IMR-90 (cell line): Measurements from ENCODE around the gene C1QTNF7. TPM values are rescaled to one million over a fixed set of nuclear protein-coding genes. Genes with fewer than 3 reads are reported as not detected.
A peak's percentile ranks its signal among the peaks of the same experiment; 100 is the strongest.

Experiments used
- ATAC-seq: fragments of 200-7000 bp; cut with Tn5 transposase; 2 replicates; pipeline ENCODE4 v1.9.1; 2020; ENCODE audit warnings: low read depth, mild to moderate bottlenecking, moderate library complexity
- BruUV-seq: library from RNA; stranded (reverse); fragments of 400-500 nt; replicated peaks from 2 replicates; lab custom pipeline; 2021; lab: Mats Ljungman, UMichigan
- CTCF ChIA-PET: fragments of 300-600 bp; formaldehyde crosslinking; extraction: SDS; loops from one replicate; lab custom pipeline; 2021; ENCODE audit warnings: antibody characterized with exemption; lab: Yijun Ruan, JAX
- POLR2A ChIA-PET: fragments of 300-600 bp; sonication (Branson Sonifier 250); formaldehyde crosslinking; loops from one replicate; lab custom pipeline; 2022; ENCODE audit warnings: antibody characterized with exemption; ENCODE audit not compliant: unreplicated experiment; lab: Charles Lee
- DNase-seq: peaks from one replicate; pipeline ENCODE4 v3.0.0; 2013
- H2AFZ ChIP-seq: replicated peaks from 2 replicates; pipeline ENCODE3; 2013; ENCODE audit warnings: low read length, mild to moderate bottlenecking; ENCODE audit not compliant: poor library complexity
- H2AK5ac ChIP-seq: 2 replicates; pipeline ENCODE4 v1.6.1; 2013; ENCODE audit warnings: low read depth, low read length, inconsistent platforms
- H2AK9ac ChIP-seq: replicated peaks from 2 replicates; pipeline ENCODE3; 2013; ENCODE audit warnings: mild to moderate bottlenecking, low read depth, low read length, moderate library complexity; ENCODE audit not compliant: poor library complexity
- H2BK120ac ChIP-seq: 2 replicates; pipeline ENCODE4 v1.6.1; 2013; ENCODE audit warnings: low read depth, low read length, inconsistent platforms
- H2BK15ac ChIP-seq: 3 replicates; pipeline ENCODE4 v1.6.1; 2013; ENCODE audit warnings: low read depth, low read length, inconsistent platforms
- H2BK20ac ChIP-seq: 2 replicates; pipeline ENCODE4 v1.6.1; 2013; ENCODE audit warnings: low read depth, mild to moderate bottlenecking, inconsistent platforms, low read length, moderate library complexity
- H2BK5ac ChIP-seq: 2 replicates; pipeline ENCODE4 v1.6.1; 2013; ENCODE audit warnings: mild to moderate bottlenecking, low read depth, low read length, inconsistent platforms; ENCODE audit not compliant: poor library complexity, severe bottlenecking
- H3K14ac ChIP-seq: replicated peaks from 2 replicates; pipeline ENCODE4 v1.6.1; 2013; ENCODE audit warnings: low read depth, low read length, inconsistent platforms
- H3K18ac ChIP-seq: 2 replicates; pipeline ENCODE4 v1.6.1; 2013; ENCODE audit warnings: low read depth, low read length, control low read depth
- H3K23ac ChIP-seq: 2 replicates; pipeline ENCODE4 v1.6.1; 2013; ENCODE audit warnings: low read depth, low read length, inconsistent platforms
- H3K27ac ChIP-seq: 2 replicates; pipeline ENCODE4 v1.5.1; 2013; ENCODE audit warnings: mild to moderate bottlenecking, control low read depth, low read length; ENCODE audit not compliant: insufficient read depth
- H3K27me3 ChIP-seq: 2 replicates; pipeline ENCODE4 v1.6.1; 2013; ENCODE audit warnings: low read length; ENCODE audit not compliant: control insufficient read depth, insufficient read depth
- H3K36me3 ChIP-seq: 2 replicates; pipeline ENCODE4 v1.6.1; 2013; ENCODE audit warnings: low read length, mixed read lengths; ENCODE audit not compliant: control insufficient read depth, insufficient read depth
- H3K4ac ChIP-seq: 2 replicates; pipeline ENCODE4 v1.6.1; 2013; ENCODE audit warnings: low read depth, low read length, inconsistent platforms
- H3K4me1 ChIP-seq: 2 replicates; pipeline ENCODE4 v1.6.1; 2013; ENCODE audit warnings: low read length, mixed read lengths; ENCODE audit not compliant: control insufficient read depth, insufficient read depth
- H3K4me2 ChIP-seq: 2 replicates; pipeline ENCODE4 v1.6.1; 2013; ENCODE audit warnings: low read depth, mild to moderate bottlenecking, control low read depth, low read length, moderate library complexity
- H3K4me3 ChIP-seq: 2 replicates; pipeline ENCODE4 v1.5.1; 2013; ENCODE audit warnings: low read depth, mild to moderate bottlenecking, control low read depth, low read length, moderate library complexity; ENCODE audit not compliant: insufficient read depth
- H3K56ac ChIP-seq: 2 replicates; pipeline ENCODE4 v1.6.1; 2013; ENCODE audit warnings: low read length, inconsistent platforms; ENCODE audit not compliant: insufficient read depth; ENCODE audit errors: extremely low read depth
- H3K79me1 ChIP-seq, 2 experiments: 2 replicates each; pipeline ENCODE4 v1.6.1; 2013; ENCODE audit warnings: low read length in 2 of 2, inconsistent platforms in 1 of 2, low read depth in 1 of 2
- H3K9ac ChIP-seq: 2 replicates; pipeline ENCODE4 v1.6.1; 2013; ENCODE audit warnings: low read depth, low read length, control low read depth
- H3K9me1 ChIP-seq: 2 replicates; pipeline ENCODE4 v1.6.1; 2013; ENCODE audit warnings: low read length, inconsistent platforms; ENCODE audit not compliant: insufficient read depth
- H3K9me3 ChIP-seq: 2 replicates; pipeline ENCODE4 v1.6.1; 2013; ENCODE audit warnings: low read length; ENCODE audit not compliant: control insufficient read depth, insufficient read depth
- H4K20me1 ChIP-seq: 2 replicates; pipeline ENCODE4 v1.6.1; 2013; ENCODE audit warnings: low read length, inconsistent platforms; ENCODE audit not compliant: insufficient read depth
- H4K5ac ChIP-seq: 2 replicates; pipeline ENCODE4 v1.6.1; 2013; ENCODE audit warnings: mild to moderate bottlenecking, low read depth, low read length, control low read depth
- H4K8ac ChIP-seq, 2 experiments: 2 replicates each; pipeline ENCODE4 v1.6.1; 2013; ENCODE audit warnings: low read depth in 2 of 2, low read length in 2 of 2, control low read depth in 1 of 2, inconsistent platforms in 1 of 2
- H4K91ac ChIP-seq: 2 replicates; pipeline ENCODE4 v1.6.1; 2013; ENCODE audit warnings: low read depth, low read length, inconsistent platforms; ENCODE audit not compliant: insufficient read depth
- CEBPB ChIP-seq: IDR thresholded peaks from 2 replicates; pipeline ENCODE4 v1.6.1; 2012; ENCODE audit warnings: low read depth, low read length, improper control_type of control experiment
- MAFK ChIP-seq: IDR thresholded peaks from 2 replicates; pipeline ENCODE4 v1.6.1; 2012; ENCODE audit warnings: low read depth, low read length, improper control_type of control experiment
- MAZ ChIP-seq: IDR thresholded peaks from 2 replicates; pipeline ENCODE4 v1.6.1; 2012; ENCODE audit warnings: low read depth, mild to moderate bottlenecking, low read length, improper control_type of control experiment, moderate library complexity, borderline replicate concordance
- SMC3 ChIP-seq: fragments of 150-350 bp; IDR thresholded peaks from 2 replicates; pipeline ENCODE4 v1.6.1; 2016; ENCODE audit warnings: low read depth, mild to moderate bottlenecking, antibody characterized with exemption, low read length, moderate library complexity
- WGBS, 2 experiments: methylation state at CpG; one replicate each; pipeline versions ENCODE4 v1.1.5 to v1.1.7; 2013; ENCODE audit warnings: missing lambda C conversion rate in 2 of 2; ENCODE audit not compliant: insufficient read length in 1 of 2; ENCODE audit errors: extremely low coverage in 2 of 2; 5-methylcytosine and 5-hydroxymethylcytosine counted together
- dilution Hi-C: fragments of 300-500 bp; cut with HindIII; formaldehyde crosslinking; loops from one replicate; pipeline ENCODE4 v1.14.3; 2018; ENCODE audit warnings: low sequenced_read_pairs; ENCODE audit not compliant: unreplicated experiment
- in situ Hi-C: fragments of 300-500 bp; cut with MboI; formaldehyde crosslinking; loops from 3 replicates; pipeline ENCODE4 v1.14.3; 2019; ENCODE audit warnings: low sequenced_read_pairs, inconsistent platforms, mixed read lengths
- intact Hi-C: fragments of 100-400 bp; cut with micrococcal nuclease; formaldehyde crosslinking; loops from 2 replicates; pipeline ENCODE4 v1.10.0; 2022
- polyA plus RNA-seq, 3 experiments: library from polyadenylated mRNA; depleted of rRNA; stranded (reverse); fragments of >200 nt; gene quantifications; 2 replicates each; pipeline ENCODE4 v1.2.3, GENCODE V29; 2012; ENCODE audit warnings: low replicate concordance in 1 of 3
- total RNA-seq: library from RNA; depleted of rRNA; stranded (reverse); fragments of >200 nt; gene quantifications from 2 replicates; pipeline ENCODE4 v1.2.3, GENCODE V29; 2012

C1QTNF7 gene
- total and polyA plus RNA-seq, 2 of the 4 experiments (the other 2 are of a cell fraction) = 0.12 to 0.18 TPM

GRCh38 chr4:15400981-15401671 is 26.7 kb upstream of the C1QTNF7 start:
- in situ Hi-C loops = no loop called here
- Histone ChIP-seq H3K36me3 (no peaks in the 10 kb centered on the region), H3K27me3 (no peaks in the 10 kb centered on the region), H3K23ac (peak overlapping the region; percentile 80), H3K4me2 (peak overlapping the region; percentile 27; the same call in 1 of the 2 replicates), H2AFZ (peak overlapping the region; percentile 82), H3K9me1 (peaks cover 8% of the 10 kb centered on the region), H3K79me1 (no peaks in the 10 kb centered on the region), H3K56ac (peak overlapping the region; percentile 94), H4K20me1 (no peaks in the 10 kb centered on the region), H3K4ac (peak overlapping the region; percentile 89), H2BK120ac (peak overlapping the region; percentile 97), H2BK20ac (peak overlapping the region; percentile 95), H3K14ac (peak overlapping the region; percentile 89), H2AK5ac (peak overlapping the region; percentile 90), H4K8ac (peak overlapping the region; percentile 69 to 91), H3K9me3 (no peaks in the 10 kb centered on the region), H3K18ac (peak overlapping the region; percentile 94), H3K9ac (peak overlapping the region; percentile 14; the same call in 1 of the 2 replicates), H3K27ac (peak overlapping the region; percentile 94), H4K5ac (peak overlapping the region; percentile 99), H3K4me3 (no peak overlapping the region), H2BK15ac (peak overlapping the region; percentile 97), H2AK9ac (peak overlapping the region; percentile 12), H4K91ac (peak overlapping the region; percentile 93), H2BK5ac (peak overlapping the region; percentile 99), H3K4me1 (peaks cover 20% of the 10 kb centered on the region)
- no CpG with 5 or more reads among the region's 9 CpGs for WGBS, 2 experiments
- TF ChIP-seq CEBPB = peak; percentile 96
- no peak for TF ChIP-seq MAFK
- TF ChIP-seq SMC3 = no peak
- no peak for TF ChIP-seq MAZ
- POLR2A ChIA-PET = interaction anchor here (0.6 kb wide), 2 partner anchors 50 to 56 kb away, joined by 3 read pairs; no protein-coding TSS in a partner anchor
- no TSS peak for BruUV-seq
- ATAC-seq (peak; percentile 64), DNase-seq (peak; percentile 65)
- CTCF ChIA-PET = interaction anchor here (1.0 to 1.5 kb wide), 3 partner anchors 73 to 250 kb away, joined by 3 to 7 read pairs (median 3); no protein-coding TSS in a partner anchor
- dilution Hi-C loops = no loop called here
- intact Hi-C loops = loop anchor here (1.0 to 5.0 kb wide), 2 partner anchors 51 to 59 kb away; no protein-coding TSS in a partner anchor
